SK-N-SH (cell line): ENCODE results near the gene SND1.

ENCODE experiments used
- CHD2 ChIP-seq: fragments of 150-350 bp; IDR thresholded peaks from 2 replicates; pipeline ENCODE4 v1.6.1; 2018; ENCODE audit warnings: low read length; ENCODE audit not compliant: partially characterized antibody
- EP300 ChIP-seq, 2 experiments: IDR thresholded peaks; 2 replicates each; pipeline versions ENCODE4 v1.4.0 to v1.6.1; 2012; ENCODE audit warnings: borderline replicate concordance in 1 of 2, low read depth in 1 of 2, low read length in 1 of 2
- FOSL2 ChIP-seq: IDR thresholded peaks from 2 replicates; pipeline ENCODE4 v1.4.0; 2012; ENCODE audit warnings: low read depth, mild to moderate bottlenecking, moderate library complexity, borderline replicate concordance
- NRF1 ChIP-seq: IDR thresholded peaks from 2 replicates; pipeline ENCODE4 v1.6.1; 2012; ENCODE audit warnings: low read depth, mild to moderate bottlenecking, low read length
- RCOR1 ChIP-seq: fragments of 150-350 bp; IDR thresholded peaks from 2 replicates; pipeline ENCODE4 v1.6.1; 2017; ENCODE audit warnings: antibody characterized with exemption, low read length
- RXRA ChIP-seq: IDR thresholded peaks from 2 replicates; pipeline ENCODE4 v1.4.0; 2012; ENCODE audit warnings: low read depth, mild to moderate bottlenecking, borderline replicate concordance
- SMC3 ChIP-seq: IDR thresholded peaks from 2 replicates; pipeline ENCODE4 v1.6.1; 2012; ENCODE audit warnings: low read depth, low read length, improper control_type of control experiment
- TF ChIP-seq, protein P1 (sequence below): fragments of 200-600 bp; sonication (generic); IDR thresholded peaks from 2 replicates; pipeline ENCODE4 v1.6.1; 2017; ENCODE audit warnings: antibody characterized with exemption, mild to moderate bottlenecking, moderate library complexity
- TF ChIP-seq, protein P2 (sequence below): IDR thresholded peaks from 2 replicates; pipeline ENCODE4 v1.4.0; 2012; ENCODE audit warnings: low read depth
- TF ChIP-seq, protein P3 (sequence below): fragments of 150-350 bp; IDR thresholded peaks from 2 replicates; pipeline ENCODE4 v1.6.1; 2016; ENCODE audit warnings: mild to moderate bottlenecking, low read depth, low read length
- TF ChIP-seq, protein P4 (sequence below): IDR thresholded peaks from 2 replicates; pipeline ENCODE4 v1.4.0; 2012; ENCODE audit warnings: low read depth, borderline replicate concordance
- TF ChIP-seq, protein P5 (sequence below): IDR thresholded peaks from 2 replicates; pipeline ENCODE4 v1.6.1; 2012; ENCODE audit warnings: mild to moderate bottlenecking, low read depth, low read length, moderate library complexity

DNA sequence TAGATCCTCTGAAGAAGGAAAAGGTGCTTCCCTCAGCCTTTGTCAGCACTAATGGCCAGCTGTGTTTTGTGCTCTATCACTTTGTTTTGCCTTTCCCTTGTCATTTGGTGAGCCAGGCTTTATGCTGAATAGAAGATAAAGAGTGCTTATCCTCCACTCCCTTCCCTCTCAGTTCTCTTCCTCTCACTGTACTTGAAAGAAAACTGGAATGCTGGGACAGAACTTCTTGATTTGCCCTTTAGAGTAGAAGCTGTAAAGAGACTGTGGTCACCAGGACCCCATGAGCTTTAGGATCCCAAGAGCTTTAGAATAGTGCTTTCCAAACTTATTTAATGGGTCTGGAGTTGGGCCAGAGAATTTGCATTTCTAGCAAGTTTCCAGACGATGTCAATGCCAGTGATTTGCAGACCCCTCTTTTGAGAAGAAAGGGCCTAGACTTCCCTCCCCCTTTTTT is 297.8 kb downstream of the SND1 start:
- TF ChIP-seq, protein P1, sequence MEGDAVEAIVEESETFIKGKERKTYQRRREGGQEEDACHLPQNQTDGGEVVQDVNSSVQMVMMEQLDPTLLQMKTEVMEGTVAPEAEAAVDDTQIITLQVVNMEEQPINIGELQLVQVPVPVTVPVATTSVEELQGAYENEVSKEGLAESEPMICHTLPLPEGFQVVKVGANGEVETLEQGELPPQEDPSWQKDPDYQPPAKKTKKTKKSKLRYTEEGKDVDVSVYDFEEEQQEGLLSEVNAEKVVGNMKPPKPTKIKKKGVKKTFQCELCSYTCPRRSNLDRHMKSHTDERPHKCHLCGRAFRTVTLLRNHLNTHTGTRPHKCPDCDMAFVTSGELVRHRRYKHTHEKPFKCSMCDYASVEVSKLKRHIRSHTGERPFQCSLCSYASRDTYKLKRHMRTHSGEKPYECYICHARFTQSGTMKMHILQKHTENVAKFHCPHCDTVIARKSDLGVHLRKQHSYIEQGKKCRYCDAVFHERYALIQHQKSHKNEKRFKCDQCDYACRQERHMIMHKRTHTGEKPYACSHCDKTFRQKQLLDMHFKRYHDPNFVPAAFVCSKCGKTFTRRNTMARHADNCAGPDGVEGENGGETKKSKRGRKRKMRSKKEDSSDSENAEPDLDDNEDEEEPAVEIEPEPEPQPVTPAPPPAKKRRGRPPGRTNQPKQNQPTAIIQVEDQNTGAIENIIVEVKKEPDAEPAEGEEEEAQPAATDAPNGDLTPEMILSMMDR, result no peak
- TF ChIP-seq RCOR1 (no peak), SMC3 (no peak), RXRA (no peak), CHD2 (no peak), FOSL2 (no peak), NRF1 (no peak), EP300 (IDR thresholded peaks at IDR 0.05; ENCODE audit: borderline replicate concordance in 1 of 2, low read depth in 1 of 2, low read length in 1 of 2) (no peak)
- TF ChIP-seq, protein P2, sequence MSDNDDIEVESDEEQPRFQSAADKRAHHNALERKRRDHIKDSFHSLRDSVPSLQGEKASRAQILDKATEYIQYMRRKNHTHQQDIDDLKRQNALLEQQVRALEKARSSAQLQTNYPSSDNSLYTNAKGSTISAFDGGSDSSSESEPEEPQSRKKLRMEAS, result no peak
- TF ChIP-seq, protein P3, sequence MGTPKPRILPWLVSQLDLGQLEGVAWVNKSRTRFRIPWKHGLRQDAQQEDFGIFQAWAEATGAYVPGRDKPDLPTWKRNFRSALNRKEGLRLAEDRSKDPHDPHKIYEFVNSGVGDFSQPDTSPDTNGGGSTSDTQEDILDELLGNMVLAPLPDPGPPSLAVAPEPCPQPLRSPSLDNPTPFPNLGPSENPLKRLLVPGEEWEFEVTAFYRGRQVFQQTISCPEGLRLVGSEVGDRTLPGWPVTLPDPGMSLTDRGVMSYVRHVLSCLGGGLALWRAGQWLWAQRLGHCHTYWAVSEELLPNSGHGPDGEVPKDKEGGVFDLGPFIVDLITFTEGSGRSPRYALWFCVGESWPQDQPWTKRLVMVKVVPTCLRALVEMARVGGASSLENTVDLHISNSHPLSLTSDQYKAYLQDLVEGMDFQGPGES, result no peak
- TF ChIP-seq, protein P4, sequence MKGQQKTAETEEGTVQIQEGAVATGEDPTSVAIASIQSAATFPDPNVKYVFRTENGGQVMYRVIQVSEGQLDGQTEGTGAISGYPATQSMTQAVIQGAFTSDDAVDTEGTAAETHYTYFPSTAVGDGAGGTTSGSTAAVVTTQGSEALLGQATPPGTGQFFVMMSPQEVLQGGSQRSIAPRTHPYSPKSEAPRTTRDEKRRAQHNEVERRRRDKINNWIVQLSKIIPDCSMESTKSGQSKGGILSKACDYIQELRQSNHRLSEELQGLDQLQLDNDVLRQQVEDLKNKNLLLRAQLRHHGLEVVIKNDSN, result no peak
- TF ChIP-seq, protein P5, sequence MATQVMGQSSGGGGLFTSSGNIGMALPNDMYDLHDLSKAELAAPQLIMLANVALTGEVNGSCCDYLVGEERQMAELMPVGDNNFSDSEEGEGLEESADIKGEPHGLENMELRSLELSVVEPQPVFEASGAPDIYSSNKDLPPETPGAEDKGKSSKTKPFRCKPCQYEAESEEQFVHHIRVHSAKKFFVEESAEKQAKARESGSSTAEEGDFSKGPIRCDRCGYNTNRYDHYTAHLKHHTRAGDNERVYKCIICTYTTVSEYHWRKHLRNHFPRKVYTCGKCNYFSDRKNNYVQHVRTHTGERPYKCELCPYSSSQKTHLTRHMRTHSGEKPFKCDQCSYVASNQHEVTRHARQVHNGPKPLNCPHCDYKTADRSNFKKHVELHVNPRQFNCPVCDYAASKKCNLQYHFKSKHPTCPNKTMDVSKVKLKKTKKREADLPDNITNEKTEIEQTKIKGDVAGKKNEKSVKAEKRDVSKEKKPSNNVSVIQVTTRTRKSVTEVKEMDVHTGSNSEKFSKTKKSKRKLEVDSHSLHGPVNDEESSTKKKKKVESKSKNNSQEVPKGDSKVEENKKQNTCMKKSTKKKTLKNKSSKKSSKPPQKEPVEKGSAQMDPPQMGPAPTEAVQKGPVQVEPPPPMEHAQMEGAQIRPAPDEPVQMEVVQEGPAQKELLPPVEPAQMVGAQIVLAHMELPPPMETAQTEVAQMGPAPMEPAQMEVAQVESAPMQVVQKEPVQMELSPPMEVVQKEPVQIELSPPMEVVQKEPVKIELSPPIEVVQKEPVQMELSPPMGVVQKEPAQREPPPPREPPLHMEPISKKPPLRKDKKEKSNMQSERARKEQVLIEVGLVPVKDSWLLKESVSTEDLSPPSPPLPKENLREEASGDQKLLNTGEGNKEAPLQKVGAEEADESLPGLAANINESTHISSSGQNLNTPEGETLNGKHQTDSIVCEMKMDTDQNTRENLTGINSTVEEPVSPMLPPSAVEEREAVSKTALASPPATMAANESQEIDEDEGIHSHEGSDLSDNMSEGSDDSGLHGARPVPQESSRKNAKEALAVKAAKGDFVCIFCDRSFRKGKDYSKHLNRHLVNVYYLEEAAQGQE, result no peak
